Motor neuron (in vitro differentiated cells): ENCODE results near the gene KATNB1. TPM values are rescaled to one million over a fixed set of nuclear protein-coding genes. Genes with fewer than 3 reads are reported as not detected.
A peak's percentile ranks its signal among the peaks of the same experiment; 100 is the strongest.

ENCODE experiments used
- ATAC-seq, 8 experiments: fragments of 200-7000 bp; cut with Tn5 transposase; replicated peaks in 6 of 8; 2 replicates each; pipeline ENCODE4 v1.8.0; 2021; ENCODE audit warnings: mild to moderate bottlenecking in 8 of 8, moderate library complexity in 8 of 8
- H3K27ac ChIP-seq, 2 donors: fragments of 250-450 bp; sonication (Bioruptor Pico); 2 replicates each; pipeline ENCODE4 v1.9.0; 2021; ENCODE audit warnings: antibody characterized with exemption in 2 of 2, mild to moderate bottlenecking in 2 of 2, moderate library complexity in 1 of 2
- H3K4me1 ChIP-seq, 2 donors: fragments of 250-450 bp; sonication (Bioruptor Pico); replicated peaks in 1 of 2; 2 replicates each; pipeline ENCODE4 v1.6.1; 2021; ENCODE audit warnings: antibody characterized with exemption in 2 of 2, mild to moderate bottlenecking in 2 of 2, moderate library complexity in 1 of 2
- H3K4me3 ChIP-seq, 5 donors: fragments of 250-450 bp; sonication (Bioruptor Pico); 2 replicates each; pipeline ENCODE4 v1.9.0; 2021; ENCODE audit warnings: antibody characterized with exemption in 5 of 5, mild to moderate bottlenecking in 5 of 5, moderate library complexity in 4 of 5
- WGBS, 10 experiments: fragments of 450-650 bp; shearing (Covaris generic); methylation state at CpG; one replicate each; pipeline ENCODE4 v1.0.0; 2022; 5-methylcytosine and 5-hydroxymethylcytosine counted together
- in situ Hi-C, 9 experiments: fragments of 400-800 bp; cut with MboI; loops; one replicate each; pipeline ENCODE4 v1.15.0; 2021; ENCODE audit warnings: low sequenced_read_pairs in 9 of 9, low pct_unique_long_range_greater_than_20kb in 2 of 9; ENCODE audit not compliant: unreplicated experiment in 9 of 9
- total RNA-seq, 8 experiments: library from RNA; unstranded; fragments of 300-600 nt; gene quantifications; 2 replicates each; pipeline versions ENCODE4 v1.2.3 to v1.2.4, GENCODE V29; 2022

The KATNB1 gene, protein sequence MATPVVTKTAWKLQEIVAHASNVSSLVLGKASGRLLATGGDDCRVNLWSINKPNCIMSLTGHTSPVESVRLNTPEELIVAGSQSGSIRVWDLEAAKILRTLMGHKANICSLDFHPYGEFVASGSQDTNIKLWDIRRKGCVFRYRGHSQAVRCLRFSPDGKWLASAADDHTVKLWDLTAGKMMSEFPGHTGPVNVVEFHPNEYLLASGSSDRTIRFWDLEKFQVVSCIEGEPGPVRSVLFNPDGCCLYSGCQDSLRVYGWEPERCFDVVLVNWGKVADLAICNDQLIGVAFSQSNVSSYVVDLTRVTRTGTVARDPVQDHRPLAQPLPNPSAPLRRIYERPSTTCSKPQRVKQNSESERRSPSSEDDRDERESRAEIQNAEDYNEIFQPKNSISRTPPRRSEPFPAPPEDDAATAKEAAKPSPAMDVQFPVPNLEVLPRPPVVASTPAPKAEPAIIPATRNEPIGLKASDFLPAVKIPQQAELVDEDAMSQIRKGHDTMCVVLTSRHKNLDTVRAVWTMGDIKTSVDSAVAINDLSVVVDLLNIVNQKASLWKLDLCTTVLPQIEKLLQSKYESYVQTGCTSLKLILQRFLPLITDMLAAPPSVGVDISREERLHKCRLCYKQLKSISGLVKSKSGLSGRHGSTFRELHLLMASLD
- total RNA-seq = 10 to 100 TPM; 20.7 to 41.0 (median 33.0) TPM

DNA sequence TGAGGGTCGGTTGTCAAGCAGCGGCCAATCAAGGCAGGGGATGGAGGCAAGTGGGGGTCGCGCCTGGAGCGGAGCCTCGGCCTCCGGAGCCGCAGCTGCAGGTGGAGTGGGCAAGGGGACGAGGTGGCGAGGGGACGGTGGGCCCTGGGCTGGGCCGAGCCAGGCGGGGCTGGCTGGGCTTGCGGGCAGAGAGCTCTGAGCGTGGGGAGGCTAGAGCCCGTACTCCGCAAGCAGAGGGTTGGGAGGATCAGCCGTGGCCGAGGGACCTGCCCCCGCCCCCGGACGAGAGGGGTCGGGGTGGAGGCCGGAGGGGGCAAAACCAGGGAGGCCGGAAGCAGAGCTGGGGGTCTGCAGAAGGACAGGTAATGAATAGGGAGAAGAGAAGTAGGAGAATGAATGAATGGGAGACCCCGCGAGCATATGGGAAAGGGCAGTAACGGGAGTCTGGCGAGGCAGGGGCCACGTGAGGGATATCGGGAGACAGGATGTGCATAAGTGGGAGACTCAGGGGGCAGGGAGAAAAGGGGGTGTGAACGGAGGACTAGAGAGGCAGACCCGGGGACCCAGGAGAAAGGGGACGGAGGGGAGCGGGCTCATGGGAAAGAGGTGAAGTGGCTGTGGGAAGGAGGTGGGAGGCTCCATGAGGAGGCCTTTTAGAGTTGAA lies at the start of gene KATNB1:
KATNB1 (plus strand) TSS at position 16 of the 664 bp plus-strand sequence. CDS start 1,474 bp downstream, outside the sequence.
- H3K4me1 ChIP-seq = peaks cover 12 to 18% of the 10 kb centered on the region in 2 donors
- in situ Hi-C loops = loop anchor here in 1 of 9 experiments (25.0 kb wide), 1 partner anchor 149 kb away; no protein-coding TSS in a partner anchor
- ATAC-seq = peak in 2 of 8 experiments; percentile 9 to 10
- H3K27ac ChIP-seq = peak within 1 kb of the TSS; percentile 85 to 90
- 0% methylated on average over 4 to 6 of the region's 35 CpGs; no CpG with 5 or more reads in 8 of the 10 experiments for WGBS, 10 experiments
- peak within 1 kb of the TSS; percentile 59 to 94 (median 80) for H3K4me3 ChIP-seq

DNA sequence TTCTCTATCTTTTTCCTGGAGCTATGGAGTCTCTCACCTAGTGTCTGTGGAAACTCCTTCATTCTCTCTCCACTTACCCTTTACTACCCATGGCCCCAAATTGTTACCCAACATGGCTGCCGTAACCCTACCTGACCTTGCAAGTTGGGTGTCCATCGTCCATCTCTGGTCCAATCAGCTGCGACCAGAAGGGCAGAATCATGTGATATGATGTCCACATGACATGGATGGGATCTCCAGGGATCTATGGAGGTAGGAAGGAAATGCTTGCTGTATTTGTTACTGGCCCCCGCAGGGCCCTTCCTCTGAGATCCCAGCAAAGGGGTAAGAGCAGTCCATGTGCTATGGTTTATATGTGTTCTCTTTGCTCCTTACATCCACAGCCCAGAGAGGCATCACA lies 49.0 kb upstream of the KATNB1 start:
- no peak overlapping the region for H3K4me3 ChIP-seq
- in situ Hi-C loops = no loop called here
- ATAC-seq = no peak
- no peak overlapping the region for H3K27ac ChIP-seq
- peaks cover 15 to 22% of the 10 kb centered on the region in 2 donors for H3K4me1 ChIP-seq
- 61 to 100% (median 87%) methylated on average over 1 to 4 of the region's 4 CpGs; no CpG with 5 or more reads in 4 of the 10 experiments for WGBS, 10 experiments

DNA sequence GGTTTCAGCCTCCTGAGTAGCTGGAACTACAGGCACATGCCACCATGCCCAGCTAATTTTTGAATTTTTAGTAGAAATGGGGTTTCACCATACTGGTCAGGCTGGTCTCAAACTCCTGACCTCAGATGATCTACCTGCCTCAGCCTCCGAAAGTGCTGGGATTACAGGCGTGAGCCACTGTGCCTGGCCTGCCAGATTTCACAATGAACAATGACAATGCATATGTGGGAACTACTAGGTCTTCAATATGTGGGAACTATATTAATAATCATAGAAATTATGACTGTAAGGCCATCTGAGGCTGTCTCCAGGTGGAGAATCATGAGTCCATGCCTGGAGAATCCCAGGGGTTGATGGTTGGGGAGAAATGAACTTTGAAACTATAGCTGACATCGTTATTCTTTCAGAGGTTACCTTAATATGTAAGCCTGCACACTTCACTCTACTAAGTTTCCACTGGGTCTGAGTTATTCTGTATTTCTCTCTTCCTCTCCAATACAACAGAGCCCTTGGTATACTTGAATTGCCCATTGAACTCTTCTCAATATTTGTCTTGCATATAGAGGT lies 48.1 kb upstream of the KATNB1 start:
- Histone ChIP-seq H3K4me1 (peaks cover 15 to 22% of the 10 kb centered on the region in 2 donors), H3K27ac (no peak overlapping the region), H3K4me3 (no peak overlapping the region)
- in situ Hi-C loops = no loop called here
- 40 to 100% (median 90%) methylated on average over 1 to 3 of the region's 3 CpGs; no CpG with 5 or more reads in 1 of the 10 experiments for WGBS, 10 experiments
- ATAC-seq = no peak

DNA sequence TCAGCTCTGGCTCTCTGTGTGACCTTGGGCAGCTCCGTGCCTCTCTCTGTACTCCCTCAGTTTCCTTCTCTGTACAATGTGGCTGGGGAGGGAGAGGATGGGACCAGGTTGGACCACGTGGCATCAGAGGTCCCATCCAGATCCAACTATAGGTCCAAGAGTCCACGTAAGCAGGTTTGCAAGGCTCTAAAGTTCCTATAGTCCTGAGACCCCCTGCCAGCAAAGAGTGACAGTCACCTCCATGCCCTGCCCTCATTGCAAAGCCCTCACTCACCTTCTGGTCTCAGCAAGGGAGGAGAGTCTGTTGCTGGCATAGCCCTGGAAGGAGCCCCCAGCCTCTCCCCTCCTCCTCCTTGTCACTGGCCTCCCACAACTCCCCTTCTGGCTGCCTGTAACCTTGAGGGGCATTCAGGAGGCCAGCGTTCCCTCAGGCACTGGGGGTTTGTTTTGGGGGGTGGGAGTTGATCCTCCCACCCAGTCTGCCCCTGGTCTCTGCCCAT lies 47.0 kb upstream of the KATNB1 start:
- 0 to 100% (median 74%) methylated on average over 1 to 3 of the region's 4 CpGs; no CpG with 5 or more reads in 5 of the 10 experiments for WGBS, 10 experiments
- Histone ChIP-seq H3K4me1 (peaks cover 14 to 15% of the 10 kb centered on the region in 2 donors), H3K4me3 (no peak overlapping the region), H3K27ac (no peak overlapping the region)
- in situ Hi-C loops = no loop called here
- ATAC-seq = no peak

DNA sequence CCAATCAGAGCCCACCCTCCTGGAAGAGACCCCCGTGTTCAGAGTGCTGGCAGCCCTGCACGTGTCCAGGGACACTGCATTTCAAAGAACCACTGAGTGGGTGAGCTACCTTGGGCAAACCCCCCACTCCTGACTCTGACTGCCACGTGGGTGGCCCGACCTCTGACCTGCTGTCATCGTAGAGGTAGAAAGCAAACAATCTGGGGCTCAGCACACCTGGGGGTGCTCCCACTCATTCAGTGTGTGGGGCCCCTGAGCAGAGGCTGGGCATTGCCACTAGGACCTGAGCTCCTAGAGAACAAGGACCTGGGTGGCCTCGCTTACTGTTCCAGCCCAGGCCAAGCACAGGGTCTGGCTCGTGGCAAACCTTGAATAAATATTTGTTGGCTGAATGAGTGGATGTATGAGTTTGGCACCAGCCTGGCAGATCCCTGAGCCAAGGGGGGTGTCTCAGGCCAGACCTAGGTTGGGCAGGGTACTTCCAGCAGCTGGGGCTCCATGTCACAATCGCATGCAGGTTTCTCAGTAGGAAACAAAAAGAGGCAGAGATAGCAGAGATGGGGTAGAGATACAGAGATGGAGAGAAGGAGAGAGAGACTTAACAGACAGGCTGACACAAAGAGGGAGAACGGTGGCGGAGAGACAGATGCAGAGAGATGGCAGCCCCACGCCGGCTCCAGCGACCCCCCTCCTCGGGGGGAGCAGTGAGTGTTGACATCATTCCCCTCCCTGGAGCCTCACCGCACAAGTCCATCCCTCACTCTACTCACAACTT lies 46.4 kb upstream of the KATNB1 start:
- peak overlapping the region; percentile 6 to 14 for H3K27ac ChIP-seq
- in situ Hi-C loops = no loop called here
- peak in 3 of 8 experiments; percentile 84 to 92 (median 87) for ATAC-seq
- 20 to 57% (median 38%) methylated on average over 1 to 7 of the region's 15 CpGs; no CpG with 5 or more reads in 5 of the 10 experiments for WGBS, 10 experiments
- peaks cover 12 to 15% of the 10 kb centered on the region in 2 donors for H3K4me1 ChIP-seq
- H3K4me3 ChIP-seq = no peak overlapping the region

DNA sequence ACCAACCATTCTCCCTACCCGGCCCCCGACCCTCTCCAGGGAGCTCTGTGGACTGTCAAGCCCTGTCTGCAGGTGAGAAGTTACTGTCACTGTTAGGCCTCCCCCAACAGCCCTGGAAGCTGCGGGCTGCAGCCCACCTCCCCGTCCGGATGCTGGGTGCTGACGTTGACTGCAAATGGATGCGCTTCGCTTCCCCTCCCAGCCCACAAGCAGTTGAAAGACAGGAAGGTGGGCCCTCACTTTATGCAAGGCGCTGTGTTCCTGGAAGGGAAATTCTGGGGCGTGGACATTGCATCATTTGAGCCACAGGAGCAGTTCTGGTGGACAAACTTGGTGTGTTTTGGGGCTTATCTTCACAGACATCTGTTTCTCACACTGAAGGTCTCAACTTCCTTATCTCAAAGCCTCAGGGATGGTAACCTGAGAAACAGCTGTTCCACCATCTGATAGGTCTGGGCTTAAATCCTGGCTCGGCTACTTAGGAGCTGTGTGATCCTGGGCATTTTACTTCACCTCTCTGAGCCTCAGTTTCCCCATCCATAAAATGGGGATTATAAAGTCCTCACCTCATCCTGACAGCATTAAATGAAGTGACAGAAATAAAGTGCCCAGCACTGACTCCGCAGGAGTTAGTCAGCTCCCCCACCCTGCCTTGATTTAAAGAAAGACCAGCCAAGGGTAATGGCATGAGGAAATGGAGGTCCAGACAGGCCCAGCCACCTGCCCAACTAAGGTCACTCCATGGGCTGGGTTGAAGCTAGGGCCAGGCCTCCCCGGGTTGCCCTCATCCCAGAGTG lies 45.6 kb upstream of the KATNB1 start:
- Histone ChIP-seq H3K27ac (no peak overlapping the region), H3K4me3 (no peak overlapping the region), H3K4me1 (peaks cover 15 to 16% of the 10 kb centered on the region in 2 donors)
- in situ Hi-C loops = no loop called here
- ATAC-seq = peak in 5 of 8 experiments; percentile 65 to 96 (median 90)
- 17 to 100% (median 80%) methylated on average over 1 to 8 of the region's 13 CpGs; no CpG with 5 or more reads in 1 of the 10 experiments for WGBS, 10 experiments

DNA sequence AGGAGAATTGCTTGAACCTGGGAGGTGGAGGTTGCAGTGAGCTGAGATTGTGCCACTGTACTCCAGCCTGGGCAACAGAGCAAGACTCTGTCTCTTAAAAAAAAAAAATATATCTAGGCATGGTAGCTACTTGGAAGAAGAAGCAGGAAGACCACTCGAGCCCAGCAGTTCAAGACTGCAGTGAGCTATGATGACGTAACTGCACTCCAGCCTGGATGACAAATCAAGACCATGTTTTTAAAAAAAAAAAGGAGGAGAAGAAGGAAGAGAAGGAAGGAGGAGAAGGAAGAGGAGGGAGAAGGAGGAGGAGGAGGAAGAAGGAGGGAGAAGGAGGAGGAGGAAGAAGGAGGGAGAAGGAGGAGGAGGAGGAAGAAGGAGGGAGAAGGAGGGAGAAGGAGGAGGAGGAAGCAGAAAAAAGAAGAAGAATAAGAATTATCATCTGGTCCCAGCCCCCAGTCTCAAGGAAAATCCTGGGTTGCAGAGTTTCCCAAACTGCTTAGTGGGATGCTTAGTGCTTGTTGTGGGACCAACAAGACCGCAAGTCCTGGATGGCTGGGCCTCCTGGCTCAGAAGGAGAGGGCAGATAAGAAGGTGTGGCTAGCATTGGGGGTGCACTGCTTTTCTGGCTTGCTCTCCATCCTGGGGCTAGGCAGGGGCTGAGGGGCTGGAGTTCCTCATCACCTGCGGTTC lies 44.6 kb upstream of the KATNB1 start:
- Histone ChIP-seq H3K4me3 (no peak overlapping the region), H3K27ac (no peak overlapping the region), H3K4me1 (peaks cover 15 to 16% of the 10 kb centered on the region in 2 donors)
- in situ Hi-C loops = no loop called here
- WGBS, 10 experiments = 24 to 90% (median 80%) methylated on average over 1 to 2 of the region's 4 CpGs; no CpG with 5 or more reads in 4 of the 10 experiments
- no peak for ATAC-seq

DNA sequence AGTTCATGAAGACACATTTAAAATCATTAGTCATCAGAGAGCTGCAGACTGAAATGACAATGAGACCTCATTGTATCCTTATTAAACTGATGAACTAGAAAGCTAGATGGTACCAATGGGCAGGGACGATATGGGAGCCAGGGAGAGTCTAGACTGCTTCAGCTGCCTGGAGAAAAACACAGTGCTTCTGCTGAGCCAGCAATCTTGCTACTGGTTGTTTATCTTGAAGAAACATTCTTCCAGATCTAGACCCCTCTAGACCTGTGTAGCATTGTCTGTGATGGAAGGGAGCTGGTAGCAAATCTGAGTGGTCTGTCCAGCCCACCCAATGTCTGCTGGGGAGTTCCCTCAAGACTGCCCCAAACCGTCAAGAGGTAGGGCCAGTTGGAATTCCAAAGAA lies 42.9 kb upstream of the KATNB1 start:
- no peak overlapping the region for H3K27ac ChIP-seq
- 0 to 80% (median 61%) methylated on average over 1 to 2 of the region's 2 CpGs; no CpG with 5 or more reads in 6 of the 10 experiments for WGBS, 10 experiments
- H3K4me1 ChIP-seq = peaks cover 15 to 16% of the 10 kb centered on the region in 2 donors
- ATAC-seq = no peak
- in situ Hi-C loops = no loop called here
- H3K4me3 ChIP-seq = no peak overlapping the region

DNA sequence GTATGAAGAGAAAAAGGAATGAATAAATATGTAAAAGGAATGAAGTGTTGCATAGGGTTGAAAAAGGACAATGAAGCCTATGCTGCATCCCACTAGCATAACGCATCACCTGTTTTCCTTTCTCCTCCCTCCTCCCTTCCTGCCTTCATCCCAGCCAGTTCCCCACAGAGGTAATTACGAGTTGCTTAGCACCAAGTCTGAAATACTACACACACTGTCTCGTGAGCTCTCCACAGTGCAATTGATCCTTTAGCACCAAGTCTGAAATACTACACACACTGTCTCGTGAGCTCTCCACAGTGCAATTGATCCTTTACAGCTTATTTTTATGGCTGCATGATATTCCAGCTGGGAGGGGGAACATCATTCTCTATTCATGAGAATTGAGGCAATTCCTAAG lies 42.0 kb upstream of the KATNB1 start:
- Histone ChIP-seq H3K4me3 (no peak overlapping the region), H3K4me1 (peaks cover 13 to 16% of the 10 kb centered on the region in 2 donors), H3K27ac (no peak overlapping the region)
- WGBS, 10 experiments = 30 to 100% (median 61%) methylated on average over 1 to 2 of the region's 4 CpGs; no CpG with 5 or more reads in 4 of the 10 experiments
- in situ Hi-C loops = no loop called here
- ATAC-seq = no peak

DNA sequence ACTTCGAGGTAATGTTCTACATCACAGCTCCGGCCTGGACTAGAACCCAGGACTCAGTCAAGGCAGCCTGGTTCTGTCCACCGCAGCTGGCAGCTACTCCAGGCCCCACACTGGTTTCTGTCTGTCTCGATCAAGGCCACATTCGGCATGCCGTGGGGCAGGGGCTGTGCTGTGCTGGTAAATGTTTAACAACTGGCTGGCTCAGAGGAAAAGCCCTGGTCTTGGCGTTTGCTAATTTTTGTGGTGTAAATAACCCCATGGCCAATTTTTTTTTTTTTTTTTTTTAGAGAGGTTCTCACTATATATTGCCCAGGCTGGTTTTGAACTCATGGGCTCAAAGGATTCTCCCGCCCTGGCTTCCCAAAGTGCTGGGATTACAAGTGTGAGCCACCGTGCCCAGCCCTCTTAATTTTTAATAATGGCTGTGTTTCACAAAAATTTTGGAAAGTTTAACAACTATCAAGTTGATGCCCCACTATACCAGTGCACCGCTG lies 41.3 kb upstream of the KATNB1 start:
- WGBS, 10 experiments = 0 to 87% (median 42%) methylated on average over 1 to 10 of the region's 10 CpGs; no CpG with 5 or more reads in 1 of the 10 experiments
- in situ Hi-C loops = no loop called here
- H3K27ac ChIP-seq = no peak overlapping the region
- H3K4me3 ChIP-seq = no peak overlapping the region
- no peak for ATAC-seq
- H3K4me1 ChIP-seq = peaks cover 8 to 10% of the 10 kb centered on the region in 2 donors
